Activated naive CD4-positive, alpha-beta T cell (primary cell): ENCODE measurements around the gene OTULIN.

Experiments used
- DNase-seq, 4 experiments: peaks; one replicate each; lab custom pipeline; 2025; lab: John Stamatoyannopoulos, UW

Gene OTULIN

GRCh38 chr5:14668181-14668591, 3.7 kb downstream of the OTULIN start:
- DNase-seq = no peak

GRCh38 chr5:14669415-14669814, 4.9 kb downstream of the OTULIN start:
- no peak for DNase-seq

- no peak for DNase-seq
These were observed 5.5 kb downstream of the OTULIN start for GRCh38 chr5:14669975-14670374.

GRCh38 chr5:14671414-14671813, 6.9 kb downstream of the OTULIN start:
- DNase-seq = no peak

- no peak for DNase-seq
These were observed 7.6 kb downstream of the OTULIN start for GRCh38 chr5:14672082-14672481.

GRCh38 chr5:14672484-14673394, 8.2 kb downstream of the OTULIN start:
- DNase-seq = no peak

- no peak for DNase-seq
These were observed 8.9 kb downstream of the OTULIN start for GRCh38 chr5:14673443-14673842.

- DNase-seq = no peak
These were observed 10.7 kb downstream of the OTULIN start for GRCh38 chr5:14674983-14675854.

- no peak for DNase-seq
These were observed 11.4 kb downstream of the OTULIN start for GRCh38 chr5:14675865-14676300.

GRCh38 chr5:14676320-14676719, 11.8 kb downstream of the OTULIN start:
- no peak for DNase-seq

- no peak for DNase-seq
These were observed 14.3 kb downstream of the OTULIN start for GRCh38 chr5:14678773-14679334.

- DNase-seq = no peak
These were observed 15.1 kb downstream of the OTULIN start for GRCh38 chr5:14679595-14679994.

- no peak for DNase-seq
These were observed 16.8 kb downstream of the OTULIN start for GRCh38 chr5:14681236-14681752.

GRCh38 chr5:14683906-14684455, 19.5 kb downstream of the OTULIN start:
- DNase-seq = no peak

- DNase-seq = no peak
These were observed 20.2 kb downstream of the OTULIN start for GRCh38 chr5:14684757-14685156.

- DNase-seq = peak in 1 of 4 experiments; percentile 16
These were observed 21.2 kb downstream of the OTULIN start for GRCh38 chr5:14685757-14686156.

GRCh38 chr5:14686517-14686916, 22.0 kb downstream of the OTULIN start:
- DNase-seq = no peak

GRCh38 chr5:14687023-14687665, 22.6 kb downstream of the OTULIN start:
- no peak for DNase-seq

GRCh38 chr5:14693070-14693469, 28.6 kb downstream of the OTULIN start:
- no peak for DNase-seq

GRCh38 chr5:14695152-14695551, 30.6 kb downstream of the OTULIN start:
- no peak for DNase-seq

- DNase-seq = no peak
These were observed 31.5 kb downstream of the OTULIN start for GRCh38 chr5:14696057-14696456.
